H9 (cell line): ENCODE results near the gene SLC4A7. TPM values are rescaled to one million over a fixed set of nuclear protein-coding genes. Genes with fewer than 3 reads are reported as not detected.
A peak's percentile ranks its signal among the peaks of the same experiment; 100 is the strongest.

Experiments used
- DNase-seq: peaks from one replicate; pipeline ENCODE4 v3.0.0-alpha.2; 2017
- H2AFZ ChIP-seq: one replicate; pipeline ENCODE4 v1.6.1; 2013; ENCODE audit warnings: mild to moderate bottlenecking, low read length, control low read depth, moderate library complexity
- H2AK5ac ChIP-seq: 2 replicates; pipeline ENCODE4 v1.6.1; 2013; ENCODE audit warnings: low read length, control low read depth, mixed read lengths; ENCODE audit not compliant: insufficient read length
- H2BK120ac ChIP-seq: one replicate; pipeline ENCODE4 v1.6.1; 2013; ENCODE audit warnings: low read depth, mild to moderate bottlenecking, low read length, control low read depth, inconsistent platforms; ENCODE audit not compliant: poor library complexity, severe bottlenecking
- H2BK12ac ChIP-seq: 2 replicates; pipeline ENCODE4 v1.6.1; 2013; ENCODE audit warnings: low read length, control low read depth, mixed read lengths, low read depth; ENCODE audit not compliant: insufficient read length
- H2BK15ac ChIP-seq: 2 replicates; pipeline ENCODE4 v1.6.1; 2013; ENCODE audit warnings: low read depth, low read length, control low read depth
- H2BK20ac ChIP-seq: one replicate; pipeline ENCODE4 v1.6.1; 2013; ENCODE audit warnings: low read depth, mild to moderate bottlenecking, low read length, control low read depth, inconsistent platforms; ENCODE audit not compliant: poor library complexity, severe bottlenecking
- H2BK5ac ChIP-seq: 2 replicates; pipeline ENCODE4 v1.6.1; 2013; ENCODE audit warnings: low read length, control low read depth, mixed read lengths; ENCODE audit not compliant: insufficient read length
- H3K14ac ChIP-seq: 2 replicates; pipeline ENCODE4 v1.6.1; 2013; ENCODE audit warnings: low read length, control low read depth; ENCODE audit not compliant: insufficient read depth
- H3K18ac ChIP-seq: 2 replicates; pipeline ENCODE4 v1.6.1; 2013; ENCODE audit warnings: low read depth, mild to moderate bottlenecking, mixed read lengths, low read length, control low read depth; ENCODE audit not compliant: insufficient read length
- H3K23ac ChIP-seq: 2 replicates; pipeline ENCODE4 v1.6.1; 2013; ENCODE audit warnings: low read length, control low read depth, mixed read lengths, low read depth; ENCODE audit not compliant: insufficient read length
- H3K23me2 ChIP-seq: 2 replicates; pipeline ENCODE4 v1.6.1; 2013; ENCODE audit warnings: low read depth, mild to moderate bottlenecking, mixed read lengths, low read length, control low read depth; ENCODE audit not compliant: insufficient read length, poor library complexity, severe bottlenecking
- H3K27ac ChIP-seq: 2 replicates; pipeline ENCODE4 v1.5.1; 2013; ENCODE audit warnings: low read length, control low read depth, mixed read lengths, low read depth; ENCODE audit not compliant: insufficient read length
- H3K27me3 ChIP-seq: 2 replicates; pipeline ENCODE4 v1.6.1; 2013; ENCODE audit warnings: low read length, control low read depth, inconsistent platforms; ENCODE audit not compliant: insufficient read depth
- H3K4ac ChIP-seq: 2 replicates; pipeline ENCODE4 v1.6.1; 2013; ENCODE audit warnings: low read depth, mild to moderate bottlenecking, control low read depth, inconsistent platforms, low read length, moderate library complexity
- H3K4me1 ChIP-seq: 2 replicates; pipeline ENCODE4 v1.6.1; 2013; ENCODE audit warnings: low read length, control low read depth, inconsistent platforms; ENCODE audit not compliant: insufficient read depth
- H3K4me2 ChIP-seq: 2 replicates; pipeline ENCODE4 v1.6.1; 2013; ENCODE audit warnings: low read length, control low read depth, mixed read lengths; ENCODE audit not compliant: insufficient read length, insufficient read depth
- H3K56ac ChIP-seq: 2 replicates; pipeline ENCODE4 v1.6.1; 2013; ENCODE audit warnings: low read depth, mild to moderate bottlenecking, mixed read lengths, low read length, control low read depth; ENCODE audit not compliant: insufficient read length
- H3K79me1 ChIP-seq: 2 replicates; pipeline ENCODE4 v1.6.1; 2013; ENCODE audit warnings: low read depth, mild to moderate bottlenecking, moderate library complexity, low read length, control low read depth, inconsistent platforms; ENCODE audit not compliant: insufficient read depth, poor library complexity, severe bottlenecking
- H3K79me2 ChIP-seq: 2 replicates; pipeline ENCODE4 v1.6.1; 2013; ENCODE audit warnings: low read length, control low read depth, inconsistent platforms; ENCODE audit not compliant: insufficient read depth
- H3K9ac ChIP-seq: 2 replicates; pipeline ENCODE4 v1.6.1; 2013; ENCODE audit warnings: low read length, control low read depth, mixed read lengths; ENCODE audit not compliant: insufficient read length; ENCODE audit errors: extremely low read depth
- H3K9me3 ChIP-seq: one replicate; pipeline ENCODE4 v1.6.1; 2013; ENCODE audit warnings: low read depth, low read length, inconsistent platforms; ENCODE audit not compliant: control insufficient read depth
- H3T11ph ChIP-seq: one replicate; pipeline ENCODE4 v1.6.1; 2013; ENCODE audit warnings: mild to moderate bottlenecking, low read length, control low read depth, inconsistent platforms
- H4K20me1 ChIP-seq: one replicate; pipeline ENCODE4 v1.6.1; 2013; ENCODE audit not compliant: control insufficient read depth, insufficient read length, insufficient read depth
- H4K5ac ChIP-seq: 2 replicates; pipeline ENCODE4 v1.6.1; 2013; ENCODE audit warnings: low read depth, mild to moderate bottlenecking, mixed read lengths, low read length, control low read depth; ENCODE audit not compliant: insufficient read length
- H4K8ac ChIP-seq: replicated peaks from 2 replicates; pipeline ENCODE4 v1.6.1; 2013; ENCODE audit warnings: low read length, control low read depth, mixed read lengths, low read depth; ENCODE audit not compliant: insufficient read length
- H4K91ac ChIP-seq: 2 replicates; pipeline ENCODE4 v1.6.1; 2013; ENCODE audit warnings: low read depth, mild to moderate bottlenecking, moderate library complexity, mixed read lengths, low read length, control low read depth; ENCODE audit not compliant: insufficient read length
- H3K27ac Mint-ChIP-seq, 3 experiments: 2 replicates in 2 of 3; 3 replicates in 1 of 3; pipeline ENCODE4 v1.8.0; 2020 to 2021; ENCODE audit warnings: mixed read lengths in 3 of 3, mild to moderate bottlenecking in 1 of 3, moderate library complexity in 1 of 3
- H3K27me3 Mint-ChIP-seq: 2 replicates; pipeline ENCODE4 v1.8.0; 2021; ENCODE audit warnings: low read depth, mild to moderate bottlenecking, moderate library complexity, mixed read lengths
- H3K36me3 Mint-ChIP-seq, 3 experiments: 2 replicates in 2 of 3; 3 replicates in 1 of 3; pipeline ENCODE4 v1.8.0; 2020 to 2021; ENCODE audit warnings: low read depth in 3 of 3, mixed read lengths in 3 of 3; ENCODE audit not compliant: insufficient read depth in 1 of 3
- H3K4me1 Mint-ChIP-seq, 2 experiments: 2 replicates each; pipeline ENCODE4 v1.8.0; 2020; ENCODE audit warnings: mixed read lengths in 2 of 2
- H3K4me3 Mint-ChIP-seq, 2 experiments: 2 replicates in 1 of 2; 3 replicates in 1 of 2; pipeline ENCODE4 v1.8.0; 2020 to 2021; ENCODE audit warnings: mild to moderate bottlenecking in 2 of 2, mixed read lengths in 2 of 2, moderate library complexity in 1 of 2
- H3K9me3 Mint-ChIP-seq, 2 experiments: 2 replicates in 1 of 2; 3 replicates in 1 of 2; pipeline ENCODE4 v1.8.0; 2020; ENCODE audit warnings: mild to moderate bottlenecking in 2 of 2, mixed read lengths in 2 of 2, moderate library complexity in 1 of 2
- CTCF ChIP-seq: fragments of 200-600 bp; sonication (generic); conservative IDR thresholded peaks from 3 replicates; pipeline ENCODE4 v1.8.0; 2021; ENCODE audit warnings: antibody characterized with exemption, mild to moderate bottlenecking
- total RNA-seq: library from RNA; stranded (reverse); gene quantifications from 2 replicates; pipeline ENCODE4 v1.2.1, GENCODE V29; 2021

Gene SLC4A7
- total RNA-seq, 1 experiment from 2014 or later: 46.1 TPM

GRCh38 chr3:27451251-27451650 lies 32.9 kb downstream of the SLC4A7 start:
- Histone ChIP-seq H3K4me2 (no peak overlapping the region), H3K56ac (no peak overlapping the region), H4K20me1 (no peaks in the 10 kb centered on the region), H3K79me2 (peaks cover 4% of the 10 kb centered on the region; the same call in 1 of the 2 replicates), H4K91ac (no peak overlapping the region), H3K14ac (no peak overlapping the region), H3T11ph (no peak overlapping the region), H4K5ac (no peak overlapping the region), H3K27me3 (no peaks in the 10 kb centered on the region), H3K9me3 (no peaks in the 10 kb centered on the region), H2AFZ (no peak overlapping the region), H3K27ac (no peak overlapping the region), H2BK120ac (no peak overlapping the region), H2BK5ac (no peak overlapping the region), H2BK15ac (no peak overlapping the region), H2AK5ac (no peak overlapping the region), H3K79me1 (no peaks in the 10 kb centered on the region), H3K18ac (no peak overlapping the region), H3K9ac (no peak overlapping the region), H4K8ac (no peak overlapping the region), H3K23ac (no peak overlapping the region), H3K23me2 (no peaks in the 10 kb centered on the region), H2BK12ac (no peak overlapping the region), H3K4ac (no peak overlapping the region), H3K4me1 (no peaks in the 10 kb centered on the region), H2BK20ac (no peak overlapping the region)
- Mint-ChIP-seq H3K27ac (peak overlapping the region in 1 of 3 experiments; percentile 20; a peak in 3 of 7 replicates), H3K9me3 (no peaks in the 10 kb centered on the region), H3K4me3 (no peak overlapping the region), H3K36me3 (peaks cover 7 to 31% (median 16%) of the 10 kb centered on the region in 3 experiments; a peak in 6 of 7 replicates), H3K27me3 (no peaks in the 10 kb centered on the region), H3K4me1 (peaks cover 8 to 9% of the 10 kb centered on the region in 2 experiments; a peak in 3 of 4 replicates)
- no peak for DNase-seq
- no peak for TF ChIP-seq CTCF
